Head of caudate nucleus (tissue), 42 donors: Measurements from ENCODE around the gene ASCC1.
A peak's percentile ranks its signal among the peaks of the same experiment; 100 is the strongest.
"Not testable (repeated sequence)": the region's sequence is repeated elsewhere in the genome, so short reads cannot be mapped to it uniquely, and the experiment has no call there.

Experiments
- DNase-seq, 42 donors: peaks; one replicate each; pipeline versions ENCODE4 v3.0.0 to v3.0.0-alpha.2; 2020 to 2021; ENCODE audit warnings: mixed read lengths in 7 of 42
- intact Hi-C: fragments of 100-400 bp; cut with DNase I; formaldehyde crosslinking; loops from one replicate; pipeline ENCODE4 v1.15.0; 2022

The ASCC1 gene

DNA sequence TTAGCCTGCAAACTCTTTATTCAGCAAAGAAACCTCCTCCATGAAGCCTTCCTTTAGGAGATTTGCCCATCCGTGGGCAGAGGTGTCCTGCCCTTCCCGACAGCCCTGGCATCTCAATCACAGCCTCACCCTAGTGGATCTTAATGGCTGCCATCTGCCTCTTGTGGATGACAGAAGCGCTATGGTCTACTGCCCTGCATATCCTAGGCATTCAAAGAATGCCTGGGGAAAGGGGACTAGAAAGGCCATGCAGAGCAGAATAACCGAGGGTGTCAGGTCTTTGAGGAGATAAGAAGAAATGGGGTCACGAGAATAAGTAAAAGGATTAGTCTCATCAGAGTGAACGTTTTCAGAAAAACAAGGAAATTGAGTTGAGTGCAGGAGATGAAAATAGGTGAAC lies 70.0 kb downstream of the ASCC1 start:
- intact Hi-C loops, result loop anchor here (10.0 kb wide), 1 partner anchor 49 kb away; no protein-coding TSS in a partner anchor
- no peak for DNase-seq

DNA sequence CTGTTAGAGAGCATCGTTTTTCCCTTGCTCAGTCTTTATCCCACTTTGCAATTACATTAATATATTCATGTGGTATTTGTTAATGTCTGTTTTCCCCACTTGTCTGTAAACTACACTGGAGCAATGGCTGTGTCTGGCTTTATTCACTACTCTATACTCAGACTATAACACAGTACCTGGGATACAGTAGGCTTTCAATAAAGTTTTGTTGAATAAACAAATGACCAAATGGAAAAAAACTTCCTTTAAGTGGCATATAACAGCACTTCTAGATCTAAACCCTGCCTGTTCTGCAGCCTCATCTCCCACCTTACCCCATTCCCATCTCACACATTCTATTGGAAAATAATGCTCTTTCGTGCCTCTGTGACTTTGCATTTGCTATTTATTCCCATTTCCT lies 70.4 kb downstream of the ASCC1 start:
- intact Hi-C loops, result loop anchor here (10.0 kb wide), 1 partner anchor 49 kb away; no protein-coding TSS in a partner anchor
- DNase-seq, result no peak

DNA sequence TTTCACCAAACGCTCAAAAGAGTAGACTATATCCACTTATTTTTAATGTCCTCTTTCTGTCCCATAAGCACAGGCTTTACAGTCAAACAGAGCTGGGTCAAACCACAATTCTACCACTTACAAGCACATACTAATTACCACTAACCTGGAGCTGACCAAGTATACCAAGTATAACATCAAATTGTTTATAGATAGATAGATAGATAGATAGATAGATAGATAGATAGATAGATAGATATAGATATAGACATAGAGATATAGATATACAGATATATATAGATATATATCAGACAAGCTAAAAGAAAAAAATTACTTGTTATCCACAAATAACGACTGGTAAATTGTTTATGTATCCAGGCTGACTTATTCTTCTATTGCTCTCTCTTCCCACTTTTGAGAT lies 75.2 kb downstream of the ASCC1 start:
- no peak for DNase-seq
- intact Hi-C loops, result loop anchor here (10.0 kb wide), 1 partner anchor 54 kb away; no protein-coding TSS in a partner anchor

DNA sequence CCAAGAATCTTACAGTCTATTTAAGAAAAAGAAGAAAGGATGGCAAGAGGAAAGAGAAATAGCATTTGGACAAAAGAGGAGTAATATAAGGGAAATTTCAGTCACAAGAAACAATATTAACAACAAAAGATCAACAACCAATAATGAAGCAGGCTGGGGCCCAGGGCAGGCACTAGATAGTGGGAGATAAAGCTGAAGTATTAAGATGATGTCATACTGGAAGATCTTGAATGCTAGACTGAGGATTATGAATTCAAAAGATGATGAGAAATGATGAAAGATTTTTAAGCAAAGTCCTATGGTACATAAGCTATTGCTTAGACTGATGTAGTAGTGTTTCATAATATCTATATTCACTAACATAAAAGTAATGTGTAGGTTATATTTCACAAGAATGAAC lies 75.9 kb downstream of the ASCC1 start:
- no peak for DNase-seq
- intact Hi-C loops, result loop anchor here (10.0 kb wide), 1 partner anchor 55 kb away; no protein-coding TSS in a partner anchor

DNA sequence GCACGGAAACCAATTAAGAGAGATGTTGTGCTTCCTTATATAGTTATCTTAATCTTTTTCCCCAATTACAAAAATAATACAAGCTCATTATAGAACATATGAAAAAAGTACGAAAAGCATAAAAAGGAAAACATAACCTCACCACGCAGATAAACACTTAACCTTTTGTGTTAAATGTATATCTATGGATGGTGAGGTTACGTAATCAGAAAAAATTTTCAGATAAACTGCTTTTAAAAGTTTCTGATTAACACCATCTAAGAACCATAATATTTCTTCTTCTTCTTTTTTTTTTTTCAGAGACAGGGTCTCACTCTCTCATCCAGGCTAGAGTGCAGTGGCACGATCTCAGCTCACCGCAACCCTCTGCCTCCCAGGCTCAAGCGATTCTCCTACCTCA lies 78.5 kb downstream of the ASCC1 start:
- DNase-seq, result no peak
- intact Hi-C loops, result loop anchor here (10.0 kb wide), 1 partner anchor 197 kb away; no protein-coding TSS in a partner anchor

DNA sequence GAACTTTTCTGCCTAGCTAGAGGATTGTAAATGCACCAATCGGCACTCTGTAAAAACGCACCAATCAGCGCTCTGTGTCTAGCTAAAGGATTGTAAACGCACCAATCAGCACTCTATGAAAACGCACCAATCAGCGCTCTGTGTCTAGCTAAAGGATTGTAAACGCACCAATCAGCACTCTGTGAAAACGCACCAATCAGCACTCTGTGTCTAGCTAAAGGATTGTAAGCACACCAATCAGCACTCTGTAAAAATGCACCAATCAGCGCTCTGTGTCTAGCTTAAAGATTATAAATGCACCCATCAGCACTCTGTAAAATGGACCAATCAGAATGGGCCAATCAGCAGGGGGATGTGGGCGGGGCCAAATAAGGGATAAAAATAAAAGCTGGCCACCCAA lies 79.9 kb downstream of the ASCC1 start:
- not testable (repeated sequence) for DNase-seq
- intact Hi-C loops, result loop anchor here (10.0 kb wide), 1 partner anchor 199 kb away; no protein-coding TSS in a partner anchor

DNA sequence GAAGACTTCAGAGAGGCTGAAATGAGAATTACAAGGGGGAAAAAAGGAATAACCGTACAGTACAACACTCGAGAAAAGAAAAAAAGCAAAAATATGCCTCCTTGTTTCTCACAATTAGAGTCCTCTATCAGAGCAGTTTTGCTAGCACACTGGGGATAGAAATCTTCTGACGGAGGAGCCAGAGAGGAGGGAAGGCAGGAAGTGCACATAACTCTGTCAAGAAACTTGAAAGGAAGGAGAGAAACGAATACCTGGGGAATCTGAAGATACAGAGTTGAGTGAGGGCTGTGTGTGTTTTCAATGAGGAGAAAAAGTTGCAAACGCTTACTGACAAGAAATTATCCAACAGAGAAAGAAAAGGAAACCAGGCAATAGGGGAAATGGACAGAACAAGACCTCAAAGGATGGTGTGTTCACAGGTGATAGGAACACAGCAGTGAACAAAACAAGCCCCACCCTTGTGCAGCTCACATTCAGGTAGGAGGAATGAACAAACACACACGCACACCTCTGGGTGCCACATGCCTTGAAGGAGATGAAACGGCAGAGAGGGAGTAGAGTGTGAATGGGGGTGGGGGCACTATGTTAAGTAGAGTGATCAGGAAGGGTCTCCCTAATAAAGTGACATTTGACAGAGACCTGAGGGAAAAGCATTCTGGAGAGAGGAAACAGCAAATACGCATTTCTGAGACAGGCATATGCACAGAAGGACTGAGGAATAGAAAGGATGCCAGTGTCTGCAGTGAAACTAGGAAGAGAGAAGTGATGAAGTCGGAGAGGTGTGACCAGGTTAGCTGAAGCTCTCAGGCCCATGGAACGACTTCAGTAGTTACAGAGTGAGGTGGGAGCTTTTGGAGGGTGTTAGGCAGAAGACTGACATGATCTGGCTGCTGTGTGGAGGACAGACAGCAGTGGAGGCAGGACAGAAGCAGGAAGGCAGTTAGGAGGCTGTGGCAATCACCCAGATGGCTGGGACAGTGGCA lies 81.0 kb downstream of the ASCC1 start:
- intact Hi-C loops, result loop anchor here (5.0 to 10.0 kb wide), 2 partner anchors 82 to 200 kb away; partner anchors contain the start of genes ANAPC16 and ASCC1
- no peak for DNase-seq

DNA sequence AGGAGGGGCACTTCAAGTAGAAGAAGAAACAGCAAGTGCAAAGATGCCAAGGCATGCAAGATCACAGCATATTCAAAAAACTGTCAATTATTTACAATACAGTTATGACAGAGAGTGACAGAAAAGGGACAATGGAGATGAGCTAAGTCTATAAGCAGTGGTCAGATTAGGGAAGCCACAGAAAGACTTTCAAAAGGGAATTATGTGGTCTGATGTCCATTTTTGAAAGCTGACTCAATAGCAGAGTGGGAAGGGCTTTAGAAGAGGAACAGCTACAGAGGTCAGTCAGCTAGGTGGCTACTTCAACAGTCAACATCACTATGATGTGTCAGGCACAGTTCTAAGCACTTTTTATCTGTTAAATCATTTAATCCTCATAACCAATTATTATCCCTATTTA lies 82.6 kb downstream of the ASCC1 start:
- no peak for DNase-seq
- intact Hi-C loops, result loop anchor here (5.0 to 10.0 kb wide), 2 partner anchors 84 to 201 kb away; partner anchors contain the start of genes ANAPC16 and ASCC1

DNA sequence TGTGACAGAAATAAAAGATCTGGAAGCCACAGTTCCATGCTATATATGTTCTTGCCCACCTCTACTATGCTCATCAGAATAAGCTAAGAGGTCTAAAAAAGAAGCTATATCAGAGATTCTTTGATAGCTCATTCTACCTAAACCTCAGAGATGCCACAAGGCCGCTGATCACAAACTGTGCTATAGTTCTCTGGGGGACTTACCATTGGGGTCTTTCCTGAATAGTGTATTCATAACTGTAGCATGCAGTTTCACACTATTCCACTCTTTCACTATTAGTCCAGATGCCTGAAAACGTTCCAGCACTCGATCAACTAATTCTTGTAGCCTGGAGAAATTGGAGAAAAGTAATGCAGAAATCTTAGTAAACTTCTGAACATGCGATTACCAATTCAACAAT lies 83.2 kb downstream of the ASCC1 start:
- intact Hi-C loops, result loop anchor here (5.0 to 10.0 kb wide), 2 partner anchors 84 to 202 kb away; partner anchors contain the start of genes ANAPC16 and ASCC1
- DNase-seq, result no peak

DNA sequence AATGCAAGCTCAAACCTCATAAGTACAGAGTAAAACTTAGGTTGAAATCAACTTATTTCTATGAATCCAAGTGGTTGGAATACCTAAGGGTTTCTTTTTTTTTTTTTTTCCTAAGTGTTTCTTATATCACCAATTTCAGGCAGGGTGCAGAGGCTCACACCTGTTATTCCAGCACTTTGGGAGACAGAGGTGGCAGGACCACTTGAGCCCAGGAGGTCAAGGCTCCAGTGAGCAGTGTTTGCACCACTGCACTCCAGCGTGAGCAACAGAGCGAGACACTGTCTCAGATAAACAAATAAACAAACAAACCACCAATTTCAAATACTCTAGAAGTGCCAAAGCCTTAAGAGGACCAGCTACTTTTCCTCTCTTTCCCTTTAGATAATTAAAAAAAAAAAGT lies 88.5 kb downstream of the ASCC1 start:
- intact Hi-C loops, result no loop called here
- no peak for DNase-seq

DNA sequence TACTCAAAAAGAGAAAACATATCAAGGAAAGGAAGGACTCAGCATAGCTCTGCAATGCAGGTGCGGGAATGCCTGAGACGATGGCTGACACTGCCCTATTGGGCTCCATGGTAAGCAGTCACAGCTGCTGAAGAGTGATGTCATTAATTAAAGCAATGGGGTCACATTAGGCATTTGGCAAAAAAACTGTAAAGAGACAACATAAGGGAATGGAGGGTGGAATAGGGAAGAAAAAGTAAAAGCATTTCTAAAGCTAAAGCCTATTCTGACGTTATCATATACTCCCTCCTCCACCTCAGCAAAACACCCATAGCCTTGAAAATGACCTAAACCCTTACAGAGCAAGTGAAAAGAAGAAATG lies 89.2 kb downstream of the ASCC1 start:
- no peak for DNase-seq
- intact Hi-C loops, result no loop called here

DNA sequence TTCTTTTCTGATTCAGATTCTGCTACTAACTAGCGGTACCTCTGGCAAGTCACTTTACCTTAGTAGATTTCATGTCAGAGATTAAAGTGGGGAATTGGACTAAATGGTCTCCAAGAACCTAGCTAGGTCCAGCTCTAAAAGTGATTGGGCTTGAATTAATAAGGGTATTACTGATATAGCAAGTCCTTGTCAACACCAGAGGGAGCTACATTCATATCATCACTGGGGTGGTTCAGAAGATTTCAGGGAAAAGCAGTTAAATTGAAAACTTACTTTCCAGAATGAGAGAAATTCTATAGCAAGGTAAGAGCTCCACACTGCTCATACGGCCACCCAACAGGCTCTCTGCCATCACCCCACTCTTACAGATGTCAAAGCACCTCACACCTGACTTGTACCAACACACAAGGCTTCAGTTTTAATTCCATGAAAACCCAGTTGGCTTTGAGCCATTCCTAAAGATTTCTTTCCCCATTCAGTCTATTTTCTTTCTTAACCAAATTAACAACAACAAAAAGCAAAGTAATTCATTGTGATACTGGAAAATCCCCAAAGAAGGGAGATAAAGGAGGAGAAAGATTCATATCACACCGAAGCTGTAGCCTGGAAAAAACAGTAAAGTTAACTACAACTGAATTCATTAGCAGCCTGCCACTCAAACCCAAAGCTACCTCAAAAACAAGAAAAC lies 89.7 kb downstream of the ASCC1 start:
- peak in 4 of 42 donors; percentile 12 to 36 (median 27) for DNase-seq
- intact Hi-C loops, result no loop called here

DNA sequence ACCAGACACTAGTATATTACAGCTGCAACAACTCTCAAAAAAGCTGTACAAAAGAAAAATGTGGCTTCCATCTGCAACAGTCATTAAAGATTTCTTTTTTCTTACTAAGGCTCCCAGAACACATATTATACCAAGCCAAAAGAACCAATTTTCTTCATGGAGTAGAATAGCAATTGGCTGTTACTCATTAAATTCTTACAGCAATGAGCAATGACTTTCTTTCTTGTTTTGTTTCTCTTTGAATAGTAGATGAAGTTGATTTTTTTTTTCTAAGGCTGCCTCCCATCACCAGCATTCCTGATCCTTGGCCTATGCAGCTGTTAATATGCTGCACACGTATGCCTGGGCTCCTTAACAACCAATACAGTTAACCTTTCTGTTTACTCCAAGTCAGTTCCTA lies 91.1 kb downstream of the ASCC1 start:
- DNase-seq, result no peak
- intact Hi-C loops, result no loop called here

DNA sequence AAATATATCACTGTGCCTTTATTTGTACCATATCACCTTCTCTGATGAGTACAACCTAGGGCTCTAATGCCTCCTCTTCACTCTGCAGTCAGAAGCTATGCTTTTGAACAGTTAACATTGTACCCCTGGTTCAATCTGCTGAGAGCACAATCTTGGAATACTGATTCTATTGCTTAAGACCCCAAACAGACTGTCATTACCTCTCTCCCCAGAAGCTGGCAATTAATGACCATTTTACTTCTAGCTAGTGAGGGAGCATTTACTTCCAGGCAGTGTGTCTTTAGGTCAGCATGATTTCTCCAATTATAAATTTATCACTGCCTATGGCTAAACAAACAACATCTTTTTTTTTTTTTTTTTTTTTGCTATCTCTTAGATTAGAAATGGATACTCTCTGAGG lies 91.7 kb downstream of the ASCC1 start:
- intact Hi-C loops, result no loop called here
- DNase-seq, result no peak

DNA sequence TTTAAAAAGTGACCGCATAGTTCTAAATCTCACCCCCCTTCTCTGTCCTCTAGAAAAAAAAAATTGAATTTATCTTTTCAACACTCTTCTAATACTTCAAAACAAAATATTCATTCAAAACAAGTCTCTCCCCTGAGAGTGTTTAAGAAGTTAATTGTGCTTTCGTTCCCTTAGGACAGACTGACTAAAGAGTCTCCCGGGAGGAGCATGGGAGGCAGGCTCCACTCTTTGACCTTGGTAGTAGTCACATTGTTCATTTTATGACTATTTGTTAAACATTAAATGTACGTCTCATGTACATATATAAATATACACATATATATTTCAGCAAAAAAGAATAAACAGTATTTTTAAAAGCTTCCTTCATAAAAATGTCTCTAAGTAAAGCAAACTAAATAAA lies 92.5 kb downstream of the ASCC1 start:
- DNase-seq, result no peak
- intact Hi-C loops, result no loop called here

DNA sequence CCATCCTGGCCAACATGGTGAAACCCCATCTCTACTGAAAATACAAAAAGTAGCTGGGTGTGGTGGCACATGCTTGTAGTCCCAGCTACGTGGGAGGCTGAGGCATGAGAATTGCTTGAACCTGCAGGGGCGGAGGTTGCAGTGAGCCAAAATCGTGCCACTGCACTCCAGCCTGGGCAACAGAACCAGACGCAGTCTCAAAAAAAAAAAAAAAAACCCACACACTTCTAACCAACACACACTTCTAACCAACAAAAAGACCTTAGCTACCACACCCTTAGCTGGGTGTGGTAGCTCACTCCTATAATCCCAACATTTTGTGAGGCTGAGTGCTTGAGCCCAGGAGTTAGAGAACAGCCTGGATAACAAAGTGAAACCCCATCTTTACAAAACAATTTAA lies 93.9 kb downstream of the ASCC1 start:
- DNase-seq, result no peak
- intact Hi-C loops, result no loop called here

DNA sequence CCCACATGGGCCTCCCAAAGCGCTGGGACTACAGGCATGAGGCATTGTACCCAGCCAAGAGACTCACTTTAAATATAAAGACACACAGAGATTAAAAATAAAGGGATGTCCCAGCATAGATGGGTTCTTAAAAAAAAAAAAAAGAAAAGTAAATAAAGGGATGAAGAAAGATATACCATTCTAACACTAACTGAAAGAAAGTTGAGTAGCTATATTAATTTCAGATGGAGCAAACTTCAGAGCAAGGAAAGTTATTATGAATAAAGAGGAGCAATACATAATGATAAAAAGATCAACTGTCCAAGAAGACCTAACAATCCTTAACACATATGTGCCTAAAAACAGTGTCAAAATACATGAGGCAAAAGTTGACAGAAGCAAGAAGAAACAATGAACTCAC lies 94.7 kb downstream of the ASCC1 start:
- intact Hi-C loops, result no loop called here
- DNase-seq, result no peak

DNA sequence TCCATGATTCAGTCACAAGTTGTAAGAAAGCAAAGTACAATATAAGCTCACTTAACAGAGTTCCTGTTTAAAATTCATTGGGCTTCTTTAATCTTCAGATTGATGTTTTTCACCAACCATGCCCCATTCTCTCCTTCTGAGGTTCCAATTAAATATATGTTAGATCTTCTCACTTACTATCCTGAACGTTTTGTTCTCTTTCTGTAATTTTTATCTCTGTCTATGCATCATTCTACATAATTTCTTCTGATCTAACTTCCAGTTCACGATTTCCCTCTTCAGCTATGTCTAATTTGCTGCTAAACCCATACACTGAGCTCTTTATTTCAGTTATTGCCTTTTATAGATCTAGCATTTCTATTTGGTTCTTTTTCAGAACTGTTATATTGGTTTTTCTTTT lies 99.7 kb downstream of the ASCC1 start:
- intact Hi-C loops, result no loop called here
- DNase-seq, result no peak

DNA sequence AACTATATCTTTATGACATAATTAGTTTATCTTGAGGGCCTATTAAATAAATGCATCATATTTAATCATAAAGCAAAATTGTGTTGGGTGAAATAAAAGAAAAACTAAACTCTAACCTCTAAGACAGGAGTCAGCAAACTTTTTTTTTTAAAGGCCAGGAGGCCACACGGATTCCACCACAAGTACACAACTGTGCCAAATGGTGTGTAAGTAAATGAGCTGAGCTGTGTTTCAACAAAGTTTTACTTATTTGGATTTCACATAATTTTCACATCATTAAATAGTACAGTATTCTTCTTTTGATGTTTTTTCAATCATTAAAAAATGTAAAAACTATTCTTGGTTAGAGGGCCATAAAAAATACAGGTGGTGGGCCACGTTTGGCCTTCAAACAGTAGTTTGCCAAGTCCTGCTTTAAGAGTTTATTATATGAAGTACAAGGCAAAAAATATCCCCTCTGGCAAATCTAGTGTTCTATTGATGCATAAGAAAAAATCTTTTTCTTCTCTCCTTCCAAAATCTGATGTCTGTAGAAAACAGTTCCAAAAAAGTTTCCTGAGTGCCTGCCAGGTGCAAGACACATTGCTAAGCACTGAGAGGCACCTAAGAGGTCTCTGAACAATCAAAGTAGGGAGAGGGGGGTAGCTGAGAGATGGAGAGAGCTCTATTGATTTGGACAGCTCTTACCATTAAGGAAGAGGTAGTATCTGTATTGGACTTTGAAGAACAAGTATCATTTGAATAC lies 101.2 kb downstream of the ASCC1 start:
- intact Hi-C loops, result no loop called here
- no peak for DNase-seq
